Activated CD8-positive, alpha-beta memory T cell treated with anti-CD3 and anti-CD28 coated beads, Interleukin-2, amount 50 U/mL, for 48 hours (primary cell): ENCODE data around the gene EIF3A.
A peak's percentile ranks its signal among the peaks of the same experiment; 100 is the strongest.

Source experiments
- DNase-seq: peaks from one replicate; pipeline ENCODE4 v3.0.0-alpha.2; 2020

EIF3A gene

GRCh38 chr10:119005362-119006043, 75.1 kb downstream of the EIF3A start:
- DNase-seq, result no peak

DNA sequence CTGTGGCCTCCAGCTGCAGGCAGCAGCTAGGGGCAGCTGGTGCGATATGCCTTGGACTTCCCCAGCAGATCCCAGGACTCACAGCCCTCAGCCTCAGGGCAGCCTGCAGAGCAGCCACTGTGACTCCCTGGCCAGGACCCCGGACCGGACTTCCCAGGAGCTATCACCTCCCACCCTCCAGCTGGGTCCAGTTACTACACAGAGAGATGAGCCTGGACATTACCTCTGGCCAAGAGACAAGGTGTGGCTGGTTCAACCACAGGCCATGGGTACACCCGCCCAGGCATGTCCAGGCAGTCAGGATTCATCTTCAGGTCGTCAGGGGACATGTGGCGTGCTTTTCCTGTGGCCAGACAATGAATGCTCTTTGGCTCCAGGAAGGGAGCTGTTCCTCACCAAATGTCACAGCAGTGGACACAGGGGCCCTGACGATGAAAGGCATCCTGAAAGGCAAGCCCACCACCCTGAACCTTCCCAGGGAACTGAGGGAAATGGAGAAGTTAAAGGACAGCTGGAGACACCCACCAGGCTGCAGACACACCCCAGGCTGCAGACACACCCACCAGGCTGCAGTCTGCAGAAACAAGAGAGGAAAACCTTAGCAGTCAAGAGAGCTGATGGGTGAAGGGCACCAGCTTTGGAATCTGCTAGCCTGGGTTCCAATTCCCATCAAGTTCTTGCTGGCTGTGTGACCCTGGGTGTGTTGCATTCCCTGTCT, 76.9 kb downstream of the EIF3A start:
- DNase-seq, result peak; percentile 42

GRCh38 chr10:119001717-119002500, 78.7 kb downstream of the EIF3A start:
- no peak for DNase-seq

GRCh38 chr10:118998183-118998582, 82.4 kb downstream of the EIF3A start:
- DNase-seq, result peak; percentile 18

DNA sequence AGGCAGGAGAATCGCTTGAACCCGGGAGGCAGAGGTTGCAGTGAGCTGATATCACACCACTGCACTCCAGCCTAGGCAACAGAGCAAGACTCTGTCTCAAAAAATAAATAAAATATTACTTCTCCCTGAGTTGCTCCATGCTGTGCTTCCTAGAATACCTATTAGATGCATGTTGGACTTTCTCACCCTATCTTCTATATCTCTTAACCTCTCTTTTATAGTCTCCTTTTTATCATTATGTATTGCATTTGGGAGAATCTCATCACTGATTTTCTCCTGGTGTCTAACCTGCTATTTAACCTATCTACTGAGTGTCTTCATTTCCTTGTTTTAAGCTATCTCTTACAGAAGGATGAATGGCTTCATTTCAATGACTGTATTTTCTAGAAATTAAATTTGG, 83.2 kb downstream of the EIF3A start:
- no peak for DNase-seq

GRCh38 chr10:118995739-118996138, 84.9 kb downstream of the EIF3A start:
- DNase-seq, result no peak

DNA sequence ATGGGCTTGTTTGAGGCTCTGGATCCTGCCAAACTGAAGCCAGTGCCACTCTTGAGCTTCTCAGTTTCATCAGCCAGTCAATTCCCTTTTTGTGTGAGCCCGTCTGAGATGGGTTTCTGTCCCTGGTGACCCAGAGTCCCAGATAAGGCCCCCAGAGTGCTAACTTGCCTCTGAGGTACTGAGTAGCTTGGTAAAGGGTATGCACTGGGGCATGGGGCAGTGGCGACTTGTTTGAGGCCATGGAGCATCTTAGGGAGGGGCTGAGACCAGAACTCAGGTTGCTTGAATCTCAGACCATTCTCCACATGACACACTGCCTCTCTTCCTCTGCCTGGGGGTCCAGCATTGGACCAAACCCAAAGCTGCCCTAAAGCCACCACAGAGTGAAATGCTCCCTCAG, 86.3 kb downstream of the EIF3A start:
- DNase-seq, result no peak

GRCh38 chr10:118993214-118993613, 87.4 kb downstream of the EIF3A start:
- DNase-seq, result peak; percentile 25

DNA sequence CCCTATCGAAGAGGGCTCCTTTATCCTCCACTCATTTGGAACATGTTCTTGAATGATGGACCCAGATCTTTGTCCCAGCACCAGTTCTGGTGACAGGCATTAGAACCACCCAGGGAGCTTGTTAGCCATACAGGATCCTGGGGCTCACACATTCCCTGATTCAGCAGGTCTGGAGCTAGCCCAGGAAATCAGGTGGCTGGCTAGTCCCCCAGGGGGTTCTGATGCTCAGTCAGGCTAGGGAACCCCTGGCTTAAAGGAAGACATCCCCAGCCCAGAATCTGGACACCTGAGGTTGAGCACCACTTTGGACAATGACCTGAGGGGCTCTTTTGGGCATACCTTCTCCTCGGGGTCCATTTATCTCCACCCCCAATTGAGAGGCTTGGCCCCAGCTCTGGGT, 88.1 kb downstream of the EIF3A start:
- peak; percentile 18 for DNase-seq

GRCh38 chr10:118990326-118990725, 90.3 kb downstream of the EIF3A start:
- DNase-seq, result no peak

GRCh38 chr10:118986815-118987790, 93.5 kb downstream of the EIF3A start:
- DNase-seq, result no peak

GRCh38 chr10:118985576-118985975, 95.0 kb downstream of the EIF3A start:
- DNase-seq, result no peak
